Right kidney (tissue), 1 donor: ENCODE data around the gene NRF1.

Source experiments
- DNase-seq: peaks from one replicate; pipeline ENCODE4 v3.0.0-alpha.2; 2016

The NRF1 gene

DNA sequence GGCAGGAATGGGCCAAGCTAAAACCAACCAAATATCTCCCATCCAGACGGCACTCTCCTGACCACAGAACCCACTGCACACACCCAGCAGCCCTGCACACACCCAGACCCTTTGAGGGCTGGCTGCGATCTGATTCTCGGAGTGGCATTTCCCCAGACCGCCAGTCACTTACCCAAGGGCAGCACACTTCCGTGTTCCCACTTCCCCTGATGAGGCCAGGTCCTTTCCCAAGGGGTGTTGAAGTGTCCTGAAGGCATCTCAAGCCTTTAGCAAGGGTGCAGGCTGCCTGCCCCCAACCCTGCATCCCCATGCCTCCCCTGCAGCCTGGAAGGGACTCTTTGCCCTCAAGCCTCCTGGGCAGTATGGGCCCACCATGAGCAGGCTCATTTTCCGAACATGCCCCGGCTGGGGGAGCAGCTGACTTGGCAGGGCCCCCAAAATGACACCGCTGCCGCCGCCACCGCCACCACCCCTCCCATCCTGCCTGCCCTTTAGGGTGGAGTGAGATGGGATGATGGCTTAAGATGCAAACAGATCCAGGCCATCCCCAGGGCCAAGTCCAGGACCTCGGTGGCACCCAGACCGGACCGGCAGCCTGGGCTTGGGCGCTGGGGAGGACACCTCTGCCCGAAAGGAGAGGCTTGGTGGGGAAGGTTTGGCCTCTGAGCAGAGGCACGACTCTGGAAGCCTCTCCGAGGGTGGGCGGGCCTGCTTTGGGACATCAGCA is 159.8 kb downstream of the NRF1 start:
- DNase-seq: no peak

GRCh38 chr7:129771928-129772479 is 160.5 kb downstream of the NRF1 start:
- DNase-seq: peak; percentile 42

- no peak for DNase-seq
Measured at GRCh38 chr7:129772646-129773280, 161.2 kb downstream of the NRF1 start.

DNA sequence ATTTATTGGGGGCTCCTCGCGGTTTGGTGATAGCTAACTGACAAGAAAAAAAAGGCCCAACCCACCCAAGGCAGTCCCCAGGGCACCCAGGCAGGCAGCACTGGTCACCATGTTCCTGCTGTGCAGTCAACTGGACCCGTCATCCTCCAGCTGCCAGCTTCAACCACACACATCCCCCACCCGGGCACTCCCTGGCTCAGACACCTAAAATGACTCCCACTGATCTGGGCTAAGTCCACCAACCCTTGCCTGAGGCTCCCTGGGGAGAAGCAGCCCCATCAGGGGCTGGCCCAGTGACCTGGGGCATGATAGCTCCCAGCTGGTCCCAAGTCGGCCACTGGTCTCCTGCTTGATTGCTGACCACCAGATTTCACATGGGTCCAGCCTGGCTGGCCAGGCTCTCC is 161.8 kb downstream of the NRF1 start:
- no peak for DNase-seq

DNA sequence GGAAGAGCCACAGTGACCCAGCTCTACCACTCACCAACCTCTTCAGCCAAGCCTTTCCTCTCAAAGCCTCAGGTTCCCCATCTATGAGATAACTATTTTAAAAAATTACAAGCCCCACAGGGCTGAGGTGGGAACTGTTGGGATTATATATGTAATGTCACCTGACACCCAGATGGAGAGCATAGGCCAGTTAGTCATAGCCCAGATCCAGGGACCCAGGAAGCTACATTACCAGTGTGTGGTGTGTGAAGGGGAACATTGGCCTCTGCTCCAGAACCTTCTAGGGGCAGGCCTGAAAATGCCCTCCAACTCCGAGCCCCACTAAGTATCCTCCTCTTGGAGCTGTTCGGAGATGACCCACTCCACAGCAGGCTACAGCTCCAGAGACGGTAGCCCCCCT is 162.4 kb downstream of the NRF1 start:
- no peak for DNase-seq

- DNase-seq: peak; percentile 44
Measured at GRCh38 chr7:129774359-129774758, 162.8 kb downstream of the NRF1 start.

DNA sequence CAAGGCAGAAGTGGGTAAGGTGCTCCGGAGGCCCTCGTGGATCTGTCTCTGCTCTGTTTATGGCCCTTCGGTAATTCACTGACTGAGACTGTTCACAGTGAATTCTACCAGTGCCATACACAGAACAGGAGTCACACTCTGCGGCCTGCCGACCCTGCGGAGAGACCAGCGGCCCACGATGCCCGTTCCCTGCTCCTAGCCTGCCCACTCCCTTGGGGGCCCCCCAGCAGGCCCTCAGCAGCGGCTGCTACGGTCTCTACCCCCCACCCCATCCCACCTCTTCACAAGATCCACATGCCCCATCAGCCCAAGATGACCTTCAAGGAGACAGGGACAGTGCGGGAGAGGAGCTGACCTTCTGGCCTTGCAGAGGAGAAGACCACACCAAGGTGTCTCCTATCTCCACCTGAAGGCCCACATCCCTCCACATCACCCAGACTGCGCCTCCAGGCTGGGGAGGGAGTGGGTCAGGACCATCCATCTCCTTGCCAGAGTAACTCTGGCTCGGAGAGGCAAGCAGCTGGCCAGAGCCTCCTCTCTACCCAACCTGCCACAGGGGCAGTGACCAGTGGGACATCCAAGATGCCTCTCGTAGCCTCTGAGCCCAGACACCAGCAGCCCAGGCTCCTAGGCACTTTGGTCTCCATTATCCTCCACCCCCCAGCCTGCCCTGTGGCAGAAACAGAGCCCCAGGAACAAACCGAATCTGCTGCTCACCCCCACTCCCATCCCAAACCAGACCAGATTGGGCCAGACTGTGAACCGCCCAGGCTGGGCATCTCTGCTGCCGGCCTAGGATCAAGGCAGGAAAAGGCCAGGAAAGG is 163.6 kb downstream of the NRF1 start:
- no peak for DNase-seq

DNA sequence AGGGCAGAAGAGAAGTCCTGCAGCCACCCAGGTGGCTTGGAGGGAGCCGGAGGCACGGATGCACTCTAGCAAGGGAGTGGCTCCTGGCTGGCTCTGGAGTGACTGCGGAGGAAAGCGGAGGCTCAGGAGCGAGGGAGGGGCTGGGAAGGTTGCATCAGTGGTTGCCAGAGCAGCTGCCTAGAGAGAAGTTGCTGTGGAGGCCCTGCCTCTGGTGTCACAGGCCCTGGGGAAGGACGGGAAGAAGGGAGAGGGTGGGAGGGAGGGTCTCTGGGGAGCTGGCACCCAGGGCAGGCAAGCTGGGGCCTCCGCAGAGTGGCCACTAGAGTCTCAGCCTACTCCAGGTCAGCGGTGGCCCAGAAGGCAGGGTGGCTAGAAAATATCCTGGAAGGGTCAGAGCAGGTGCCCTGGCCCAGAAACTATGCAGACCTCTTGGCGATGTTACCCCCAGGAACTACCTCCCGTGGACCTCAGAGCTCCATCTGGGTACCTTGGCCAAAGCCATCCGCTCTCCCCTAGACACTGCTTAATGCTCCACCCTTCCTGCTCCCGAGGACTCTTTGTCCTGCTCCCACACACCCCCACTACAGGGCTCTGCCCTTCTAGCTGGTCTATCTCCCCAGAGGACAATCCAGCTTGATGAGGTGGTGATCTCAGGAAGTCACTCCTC is 164.3 kb downstream of the NRF1 start:
- DNase-seq: no peak

- DNase-seq: no peak
Measured at GRCh38 chr7:129776362-129776722, 164.8 kb downstream of the NRF1 start.

DNA sequence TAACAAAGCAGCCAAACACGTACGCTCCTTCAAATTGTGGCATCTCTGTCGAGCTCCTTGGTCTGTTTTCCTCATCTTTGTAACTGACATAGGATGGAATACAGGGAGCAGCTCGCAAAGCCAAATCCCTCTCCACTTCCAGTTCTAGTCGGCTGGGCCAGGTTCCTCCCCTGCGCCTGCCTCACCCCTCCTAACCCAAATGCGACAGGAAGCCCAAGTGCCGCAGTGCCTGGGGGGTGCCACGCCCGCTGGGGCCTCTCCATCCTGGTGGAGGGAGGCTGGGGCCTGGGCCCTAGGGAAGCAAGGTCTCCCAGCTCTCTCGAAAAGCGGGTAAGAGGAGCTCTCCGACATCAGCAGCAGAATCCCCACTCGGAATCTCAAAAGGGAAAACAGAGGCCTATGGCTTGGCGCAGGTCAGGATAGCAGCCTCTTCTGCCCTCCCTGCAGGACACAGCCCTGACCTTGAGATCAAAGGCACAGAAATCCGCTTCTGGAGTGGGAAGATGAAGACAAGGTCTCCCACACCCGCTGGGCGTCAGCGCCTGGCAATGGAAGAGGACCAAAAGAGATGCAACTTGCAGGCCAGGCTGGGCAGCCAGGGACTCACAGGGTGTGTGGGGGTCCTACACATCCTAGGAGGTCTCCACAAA is 165.8 kb downstream of the NRF1 start:
- peak; percentile 31 for DNase-seq

DNA sequence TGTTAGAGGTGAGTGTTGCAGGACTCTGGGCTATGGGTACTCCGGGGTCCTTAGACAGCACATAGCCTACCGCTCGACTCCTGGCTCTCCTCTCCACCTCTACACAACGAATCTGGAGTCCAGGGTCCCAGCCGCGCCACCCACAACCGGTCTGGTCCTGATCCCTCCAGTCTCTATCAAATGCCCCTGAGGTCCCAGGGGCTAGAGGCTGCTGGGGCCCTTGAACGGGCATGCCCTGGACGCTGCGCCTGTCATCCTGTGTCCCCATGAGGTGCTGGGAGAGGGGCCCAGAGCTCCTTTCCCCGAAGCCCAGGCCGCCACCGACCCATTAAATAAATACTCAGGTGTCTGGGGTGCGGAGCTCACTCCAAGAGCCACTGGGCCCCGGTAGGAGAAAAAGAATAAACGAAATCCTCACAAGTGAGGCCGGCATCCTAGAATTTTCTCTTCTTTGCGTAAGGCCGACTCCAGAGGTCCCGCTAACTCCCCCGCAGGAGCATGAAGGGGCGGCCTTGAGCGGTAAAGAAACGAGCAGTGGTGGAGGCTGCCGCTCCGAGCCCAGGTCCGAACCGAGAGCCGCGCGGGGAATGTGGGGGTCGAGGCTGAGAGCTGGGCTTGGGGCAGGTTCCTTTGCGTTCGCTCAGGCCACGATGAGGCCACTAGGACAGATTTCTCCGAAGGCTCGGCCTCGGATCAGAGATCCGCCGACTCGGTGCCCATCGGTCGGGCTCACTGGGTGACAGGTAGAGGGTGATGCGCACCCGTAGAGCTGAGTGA is 166.7 kb downstream of the NRF1 start:
- DNase-seq: no peak

- peak; percentile 68 for DNase-seq
Measured at GRCh38 chr7:129778770-129779601, 167.5 kb downstream of the NRF1 start.

DNA sequence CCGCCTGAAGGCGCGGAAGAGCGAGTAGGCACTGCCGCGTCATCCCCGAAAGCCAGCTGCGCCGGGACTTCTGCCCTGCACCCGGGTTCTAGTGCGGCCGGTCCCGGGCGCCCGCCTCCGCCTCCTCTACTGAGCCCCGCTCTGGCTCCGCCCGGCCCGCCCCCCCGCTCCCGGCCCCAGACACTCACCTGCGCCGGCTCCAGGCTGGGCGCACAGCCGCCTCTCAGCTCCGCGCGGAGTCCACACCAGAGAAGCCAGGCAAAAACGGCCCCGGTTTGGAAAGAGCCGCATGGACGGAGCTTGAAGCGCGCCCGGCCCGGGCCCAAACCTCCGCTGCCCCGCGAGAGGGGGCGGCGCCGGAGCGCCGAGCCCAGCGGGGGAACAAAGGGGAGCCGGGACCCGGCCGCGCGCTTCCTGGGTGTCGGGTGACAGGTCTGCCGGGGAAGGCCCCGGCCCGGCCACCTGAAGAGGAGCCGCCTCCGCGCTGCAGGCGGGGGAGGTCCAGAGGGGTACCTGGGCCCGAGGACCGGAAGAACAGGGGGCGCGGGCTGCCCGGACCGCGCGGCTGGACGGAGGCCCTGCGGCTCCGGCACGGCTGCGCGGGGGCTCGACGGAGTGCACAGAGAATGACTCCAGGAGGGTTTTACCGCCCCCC is 168.2 kb downstream of the NRF1 start:
- peak; percentile 89 for DNase-seq

- peak; percentile 78 for DNase-seq
Measured at GRCh38 chr7:129780257-129780973, 168.9 kb downstream of the NRF1 start.

DNA sequence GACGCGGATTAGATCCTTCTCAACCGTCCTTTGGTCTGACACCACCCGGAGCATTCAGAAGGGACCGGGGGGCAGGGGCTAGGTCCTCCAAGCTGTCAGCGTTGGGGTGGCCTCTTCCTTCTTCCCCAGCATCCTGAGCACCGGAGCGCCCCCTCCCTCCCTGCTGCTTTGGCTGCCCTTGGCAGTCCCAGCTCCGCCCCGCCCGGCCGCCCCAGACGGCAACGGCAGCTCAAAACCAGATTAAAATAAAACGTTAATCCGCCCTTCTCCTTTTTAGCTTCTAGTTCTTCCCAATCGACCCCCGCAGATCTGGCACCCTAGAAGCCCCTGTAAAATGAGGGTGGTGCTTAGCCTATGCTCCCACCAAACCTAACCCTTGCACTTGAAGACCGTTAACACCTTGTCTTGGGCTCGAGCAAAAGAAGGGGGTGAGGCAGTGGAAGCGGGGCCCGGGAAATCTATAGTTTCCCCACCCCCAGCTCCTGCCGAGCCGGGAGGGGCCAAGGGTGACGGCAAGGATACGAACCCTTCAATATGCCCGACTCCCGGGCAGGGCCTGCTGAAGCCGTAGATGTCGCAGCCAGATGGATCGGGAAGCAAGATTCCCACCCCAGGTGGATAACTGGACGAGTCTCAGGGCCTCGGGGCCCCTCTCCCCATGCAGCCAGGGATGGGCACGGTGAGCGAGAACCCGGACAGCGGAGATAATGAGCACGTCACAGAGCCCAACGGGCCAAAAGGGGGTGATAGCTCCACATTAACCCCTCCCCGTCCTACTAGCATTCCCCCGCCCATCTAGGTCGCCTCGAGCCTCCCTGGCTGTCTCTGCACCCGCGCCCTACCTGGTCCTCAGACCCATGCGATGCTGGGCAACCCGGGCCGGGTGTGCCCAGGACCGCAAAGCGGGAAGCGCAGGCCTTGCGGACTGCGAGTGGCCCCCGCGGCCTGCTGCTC is 169.7 kb downstream of the NRF1 start:
- peak; percentile 59 for DNase-seq

GRCh38 chr7:129781928-129782817 is 170.7 kb downstream of the NRF1 start:
- peak; percentile 74 for DNase-seq
